ENCODE data around the gene SMIM1.

DNA sequence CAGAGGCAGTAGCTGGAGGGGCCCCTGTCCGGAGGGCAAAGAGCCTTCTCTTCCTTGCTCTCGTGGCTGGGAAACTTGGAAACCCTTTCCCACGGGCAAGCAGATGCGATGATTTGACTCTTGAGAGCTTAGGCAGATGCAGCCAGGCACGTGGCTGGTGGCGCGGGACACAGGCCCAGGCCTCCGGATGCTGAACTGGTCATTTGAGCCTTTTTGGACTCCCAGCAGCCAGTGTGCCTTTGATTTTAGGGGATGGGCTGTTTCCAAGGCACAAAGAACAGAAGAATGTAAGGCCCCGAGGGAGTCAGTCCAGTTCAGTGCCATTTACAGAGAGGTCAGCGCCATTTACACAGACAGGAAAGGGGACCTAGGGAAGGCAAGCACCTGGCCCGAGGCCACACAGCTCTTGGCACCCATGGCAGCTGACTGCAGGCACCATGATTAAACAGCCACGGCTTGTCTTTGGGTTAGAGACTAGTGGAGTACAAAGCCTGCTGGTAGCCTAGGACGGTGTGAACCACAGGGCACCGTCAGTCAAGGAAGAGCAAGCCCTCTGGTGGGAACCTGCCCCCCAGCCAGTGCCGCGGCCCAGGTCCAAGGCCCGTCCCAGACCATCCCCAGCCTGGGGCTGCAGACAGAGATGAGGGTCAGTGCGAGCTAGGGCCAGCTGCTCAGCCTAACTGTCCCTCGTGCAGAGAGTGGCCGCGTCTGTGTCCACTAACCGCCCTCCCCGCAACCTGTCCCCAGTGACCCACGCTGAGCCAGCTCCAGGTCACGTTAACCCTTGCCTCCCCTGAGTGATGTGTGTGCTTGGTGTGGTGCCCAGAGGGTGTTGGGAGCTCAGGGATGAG lies 40.7 kb upstream of the SMIM1 start:
- TF ChIP-seq, protein P1, sequence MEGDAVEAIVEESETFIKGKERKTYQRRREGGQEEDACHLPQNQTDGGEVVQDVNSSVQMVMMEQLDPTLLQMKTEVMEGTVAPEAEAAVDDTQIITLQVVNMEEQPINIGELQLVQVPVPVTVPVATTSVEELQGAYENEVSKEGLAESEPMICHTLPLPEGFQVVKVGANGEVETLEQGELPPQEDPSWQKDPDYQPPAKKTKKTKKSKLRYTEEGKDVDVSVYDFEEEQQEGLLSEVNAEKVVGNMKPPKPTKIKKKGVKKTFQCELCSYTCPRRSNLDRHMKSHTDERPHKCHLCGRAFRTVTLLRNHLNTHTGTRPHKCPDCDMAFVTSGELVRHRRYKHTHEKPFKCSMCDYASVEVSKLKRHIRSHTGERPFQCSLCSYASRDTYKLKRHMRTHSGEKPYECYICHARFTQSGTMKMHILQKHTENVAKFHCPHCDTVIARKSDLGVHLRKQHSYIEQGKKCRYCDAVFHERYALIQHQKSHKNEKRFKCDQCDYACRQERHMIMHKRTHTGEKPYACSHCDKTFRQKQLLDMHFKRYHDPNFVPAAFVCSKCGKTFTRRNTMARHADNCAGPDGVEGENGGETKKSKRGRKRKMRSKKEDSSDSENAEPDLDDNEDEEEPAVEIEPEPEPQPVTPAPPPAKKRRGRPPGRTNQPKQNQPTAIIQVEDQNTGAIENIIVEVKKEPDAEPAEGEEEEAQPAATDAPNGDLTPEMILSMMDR (IDR thresholded peaks at IDR 0.05) = no peak
- TF ChIP-seq POLR2A (IDR thresholded peaks at IDR 0.05) = no peak

Measured in right lobe of liver (tissue), 4 donors.